ENCODE results near the gene CLN3. TPM values are rescaled to one million over a fixed set of nuclear protein-coding genes. Genes with fewer than 3 reads are reported as not detected.
"Not testable (repeated sequence)": the region's sequence is repeated elsewhere in the genome, so short reads cannot be mapped to it uniquely, and the experiment has no call there.

CLN3 gene
- total RNA-seq, 3 donors from 2014 or later: 73.4 to 125 (median 101) TPM

DNA sequence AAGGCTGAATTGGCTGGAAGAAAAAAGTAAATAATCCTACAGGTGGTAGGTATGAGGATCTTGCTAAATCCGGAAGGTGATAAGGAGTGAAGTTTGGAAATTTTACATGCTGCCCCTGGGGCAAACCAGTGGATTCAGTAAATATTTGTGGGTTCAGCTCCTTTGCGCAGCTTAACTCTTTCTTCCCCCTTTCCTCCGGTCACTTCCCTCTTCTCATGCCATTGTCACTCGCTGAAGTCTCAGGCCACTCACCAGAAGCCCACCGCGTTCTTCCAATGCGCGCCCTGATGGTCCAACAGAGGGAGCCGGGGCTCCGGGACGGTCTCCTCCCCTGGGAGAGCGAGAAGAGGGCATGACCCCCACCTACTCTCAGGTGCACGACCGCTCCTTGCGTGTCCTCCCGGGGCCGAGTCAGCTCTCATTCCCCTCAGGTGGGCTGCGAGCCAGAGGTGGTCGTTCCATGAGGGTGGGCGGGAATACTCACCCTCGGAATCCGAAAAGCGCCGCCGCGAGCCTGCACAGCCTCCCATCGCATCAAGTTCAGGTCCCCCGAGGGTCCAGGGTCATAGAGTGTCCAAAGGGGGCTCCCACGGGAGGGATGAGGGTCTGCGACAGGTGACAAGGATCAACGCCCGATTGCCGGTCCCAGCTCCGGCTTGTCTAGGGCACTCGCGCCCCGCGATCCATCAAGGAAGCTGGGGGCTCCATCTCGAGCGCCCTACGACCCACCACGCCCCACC is 474 bp downstream of the CLN3 start:
- peaks cover 27% of the 10 kb centered on the region for H3K4me1 ChIP-seq (ENCODE audit: low read depth)
- H3K36me3 ChIP-seq (ENCODE audit: low read depth): peaks cover 4% of the 10 kb centered on the region
- TF ChIP-seq, protein P1, sequence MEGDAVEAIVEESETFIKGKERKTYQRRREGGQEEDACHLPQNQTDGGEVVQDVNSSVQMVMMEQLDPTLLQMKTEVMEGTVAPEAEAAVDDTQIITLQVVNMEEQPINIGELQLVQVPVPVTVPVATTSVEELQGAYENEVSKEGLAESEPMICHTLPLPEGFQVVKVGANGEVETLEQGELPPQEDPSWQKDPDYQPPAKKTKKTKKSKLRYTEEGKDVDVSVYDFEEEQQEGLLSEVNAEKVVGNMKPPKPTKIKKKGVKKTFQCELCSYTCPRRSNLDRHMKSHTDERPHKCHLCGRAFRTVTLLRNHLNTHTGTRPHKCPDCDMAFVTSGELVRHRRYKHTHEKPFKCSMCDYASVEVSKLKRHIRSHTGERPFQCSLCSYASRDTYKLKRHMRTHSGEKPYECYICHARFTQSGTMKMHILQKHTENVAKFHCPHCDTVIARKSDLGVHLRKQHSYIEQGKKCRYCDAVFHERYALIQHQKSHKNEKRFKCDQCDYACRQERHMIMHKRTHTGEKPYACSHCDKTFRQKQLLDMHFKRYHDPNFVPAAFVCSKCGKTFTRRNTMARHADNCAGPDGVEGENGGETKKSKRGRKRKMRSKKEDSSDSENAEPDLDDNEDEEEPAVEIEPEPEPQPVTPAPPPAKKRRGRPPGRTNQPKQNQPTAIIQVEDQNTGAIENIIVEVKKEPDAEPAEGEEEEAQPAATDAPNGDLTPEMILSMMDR (IDR thresholded peaks at IDR 0.05): no peak
- DNase-seq (peak in 2 of 3 donors; percentile 57 to 71), ATAC-seq (peak; percentile 13)
- peak overlapping the region; percentile 78 for H3K4me3 ChIP-seq
- H3K9me3 ChIP-seq: no peaks in the 10 kb centered on the region
- intact Hi-C loops (cut with DNase I, micrococcal nuclease): no loop called here

- intact Hi-C loops (cut with DNase I, micrococcal nuclease): no loop called here
- ATAC-seq (no peak), DNase-seq (peak in 2 of 3 donors; percentile 22 to 44)
- TF ChIP-seq, protein P1 (IDR thresholded peaks at IDR 0.05): no peak
- no peak overlapping the region for H3K4me3 ChIP-seq
- no peaks in the 10 kb centered on the region for H3K36me3 ChIP-seq (ENCODE audit: low read depth)
- peaks cover 25% of the 10 kb centered on the region for H3K4me1 ChIP-seq (ENCODE audit: low read depth)
- no peaks in the 10 kb centered on the region for H3K9me3 ChIP-seq
Measured at GRCh38 chr16:28486266-28486665, 5.6 kb downstream of the CLN3 start.

DNA sequence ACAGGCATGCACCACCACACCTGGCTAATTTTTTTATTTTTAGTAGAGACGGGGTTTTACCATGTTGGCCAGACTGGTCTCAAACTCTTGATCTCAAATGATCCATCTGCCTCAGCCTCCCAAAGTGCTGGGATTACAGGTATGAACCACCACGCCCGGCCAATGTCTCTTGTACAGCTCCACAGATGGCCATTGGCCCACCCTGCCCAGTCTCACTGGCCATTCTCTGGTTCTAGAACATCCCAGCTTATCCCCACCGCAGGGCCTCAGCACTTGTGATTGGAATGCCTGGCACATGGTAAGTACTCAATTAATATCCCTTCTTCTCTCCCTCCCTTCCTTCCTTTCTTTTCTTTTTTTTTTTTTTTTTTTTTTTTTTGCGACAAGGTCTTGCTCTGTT is 8.5 kb downstream of the CLN3 start:
- H3K9me3 ChIP-seq; H3K36me3 ChIP-seq (ENCODE audit: low read depth); H3K4me3 ChIP-seq; ATAC-seq; intact Hi-C loops (cut with DNase I, micrococcal nuclease): not testable (repeated sequence)
- DNase-seq: peak in 2 of 3 donors; percentile 35 to 40
- H3K4me1 ChIP-seq (ENCODE audit: low read depth): peaks cover 33% of the 10 kb centered on the region

DNA sequence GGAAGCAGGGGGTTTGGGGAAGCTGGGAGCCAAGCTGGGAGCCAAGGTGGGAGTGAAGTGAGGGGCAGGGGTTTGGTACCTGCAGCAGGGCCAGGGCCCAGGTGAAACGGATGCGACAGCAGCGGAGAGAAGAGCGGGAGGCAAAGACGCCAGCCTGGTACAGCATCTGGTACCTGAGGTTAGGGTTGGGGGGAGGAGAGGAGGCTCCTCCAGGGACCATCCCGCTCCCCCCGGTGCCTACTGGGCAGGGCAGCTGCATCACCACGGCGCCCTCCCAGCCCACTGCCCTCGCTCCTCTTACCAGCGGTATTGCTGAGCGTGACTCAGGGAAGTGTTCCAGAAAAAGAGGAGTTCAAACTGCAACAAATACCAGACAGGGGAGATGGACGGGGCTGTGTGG is 9.8 kb downstream of the CLN3 start:
- TF ChIP-seq, protein P1 (IDR thresholded peaks at IDR 0.05): no peak
- intact Hi-C loops (cut with DNase I, micrococcal nuclease): no loop called here
- H3K4me1 ChIP-seq (ENCODE audit: low read depth): peaks cover 33% of the 10 kb centered on the region
- no peaks in the 10 kb centered on the region for H3K36me3 ChIP-seq (ENCODE audit: low read depth)
- H3K4me3 ChIP-seq: no peak overlapping the region
- ATAC-seq (no peak), DNase-seq (peak in 2 of 3 donors; percentile 54 to 56)
- no peaks in the 10 kb centered on the region for H3K9me3 ChIP-seq

DNA sequence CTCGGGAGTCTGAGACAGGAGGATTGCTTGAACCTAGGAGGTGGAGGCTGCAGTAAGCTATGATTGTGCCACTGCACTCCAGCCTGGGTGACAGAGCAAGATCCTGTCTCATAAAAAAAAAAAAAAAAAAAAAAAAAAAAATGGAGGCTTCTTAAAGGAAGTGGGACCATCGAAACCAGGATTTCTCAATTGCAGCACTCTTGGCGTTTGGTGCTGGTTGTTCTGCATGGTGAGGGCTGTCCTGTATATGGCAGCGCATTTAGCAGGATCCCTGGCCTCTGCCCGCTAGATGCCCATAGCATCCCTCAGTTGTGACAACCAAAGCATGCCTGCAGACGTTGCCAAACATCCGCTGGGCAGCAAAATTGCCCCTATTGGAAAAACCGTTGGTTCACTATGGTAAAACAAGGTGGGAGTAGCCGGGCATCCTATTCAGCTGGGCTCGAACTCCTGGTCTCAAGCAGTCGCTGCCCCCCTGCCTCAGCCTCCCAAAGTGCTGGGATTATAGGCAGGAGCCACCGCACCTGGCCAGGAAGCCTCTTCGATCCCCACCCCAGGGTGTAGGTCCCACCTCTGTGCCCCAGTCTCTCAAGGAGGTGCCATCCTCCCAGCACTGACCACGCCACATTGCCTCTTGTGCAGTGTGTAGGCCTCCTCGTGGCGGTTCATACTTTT is 13.2 kb downstream of the CLN3 start:
- Histone ChIP-seq H3K4me3 (no peak overlapping the region), H3K9me3 (no peaks in the 10 kb centered on the region), H3K4me1 (ENCODE audit: low read depth) (peaks cover 30% of the 10 kb centered on the region), H3K36me3 (ENCODE audit: low read depth) (no peaks in the 10 kb centered on the region)
- ATAC-seq (no peak), DNase-seq (peak in 2 of 3 donors; percentile 22 to 25)
- TF ChIP-seq, protein P1 (IDR thresholded peaks at IDR 0.05): no peak
- intact Hi-C loops (cut with DNase I, micrococcal nuclease): no loop called here

GRCh38 chr16:28477311-28477920 is 14.5 kb downstream of the CLN3 start:
- DNase-seq: peak in 2 of 3 donors; percentile 28 to 40
- no peaks in the 10 kb centered on the region for H3K36me3 ChIP-seq (ENCODE audit: low read depth)
- no peaks in the 10 kb centered on the region for H3K9me3 ChIP-seq
- intact Hi-C loops (cut with DNase I, micrococcal nuclease): no loop called here
- H3K4me1 ChIP-seq (ENCODE audit: low read depth): peaks cover 24% of the 10 kb centered on the region
- no peak for ATAC-seq
- TF ChIP-seq, protein P1 (IDR thresholded peaks at IDR 0.05): no peak
- no peak overlapping the region for H3K4me3 ChIP-seq

Data from mucosa of descending colon (tissue), 3 donors.